ENCODE results near the gene ZNF181. TPM values are rescaled to one million over a fixed set of nuclear protein-coding genes. Genes with fewer than 3 reads are reported as not detected.

Gene ZNF181
- 11.6 and 17.8 TPM in 2 replicates for total RNA-seq

GRCh38 chr19:34733746-34734536, at the start of gene ZNF181:
Gene ZNF181, plus strand, starts transcription at chr19:34734243. Its CDS starts 795 bp downstream, at chr19:34735038.

DNA sequence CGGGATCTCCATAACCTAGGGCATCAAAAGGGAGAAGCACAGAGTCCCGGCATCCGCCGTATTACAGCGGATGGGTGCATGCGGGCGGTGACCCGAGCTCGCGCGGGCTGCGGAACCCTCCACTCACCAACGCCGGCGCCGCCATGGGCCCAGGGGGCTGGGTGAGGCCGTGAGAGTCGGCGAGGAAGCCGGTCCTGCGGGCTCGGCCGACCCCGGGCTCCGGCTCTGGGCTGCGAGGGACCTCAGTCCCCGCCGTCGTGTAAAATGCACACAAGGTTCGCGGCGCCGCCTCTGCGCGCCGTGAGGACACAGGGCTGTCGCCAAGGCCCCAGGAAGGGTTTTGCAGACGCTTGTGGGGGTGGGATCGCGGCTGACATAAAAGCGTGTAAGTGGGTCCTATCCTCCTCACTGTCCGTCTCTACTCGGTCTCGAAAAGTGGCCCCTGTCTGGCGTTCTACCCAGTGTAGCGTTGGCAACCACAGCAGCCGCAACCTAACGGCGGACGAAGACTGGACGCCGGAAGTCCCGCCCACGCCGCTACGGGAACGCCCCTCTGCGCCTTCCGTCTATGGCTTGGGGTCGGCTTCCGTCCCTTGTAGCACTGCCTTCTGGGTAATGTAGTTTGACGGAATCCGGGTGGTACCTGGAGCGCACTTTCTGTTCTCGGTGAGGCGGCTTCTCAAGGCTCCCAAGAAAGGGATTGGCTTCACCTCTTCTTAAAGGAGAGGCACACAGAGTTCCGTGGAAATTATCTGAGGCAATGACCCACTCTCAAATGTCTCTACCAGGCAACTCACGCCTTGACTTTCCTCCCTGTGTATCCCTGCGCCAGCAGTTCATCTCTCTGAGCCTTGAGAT, 38.9 kb downstream of the ZNF181 start, which contains the start of gene ZNF599:
ZNF599 (minus strand) TSS at position 519 of the 858 bp plus-strand sequence; CDS start at position 145, 374 bp downstream.

Other genes starting within 250 kb of the ZNF181 start
- not detected in 2 replicates for gene SCGB2B2, start 57.1 kb upstream of the ZNF181 start, total RNA-seq
- gene ZNF302, start 56.6 kb upstream of the ZNF181 start, total RNA-seq, result 13.9 and 15.3 TPM in 2 replicates
- 5.1 and 10.9 TPM in 2 replicates for gene ZNF599, start 39.0 kb downstream of the ZNF181 start, total RNA-seq
- gene ZNF30, start 192.7 kb downstream of the ZNF181 start, total RNA-seq, result 0.94 and 17.9 TPM in 2 replicates
- gene ZNF792, start 230.0 kb downstream of the ZNF181 start, total RNA-seq, result 2.2 and 3.6 TPM in 2 replicates